Measurements from ENCODE around the gene TRAF4. TPM values are rescaled to one million over a fixed set of nuclear protein-coding genes. Genes with fewer than 3 reads are reported as not detected.

TRAF4 gene
- 5.3 TPM for total RNA-seq (2013)
- polyA plus RNA-seq = 10 to 100 TPM in 1 of 3 donors, 1 to 10 TPM in 1, under 1 TPM in 1; 0.33 to 38.0 (median 1.0) TPM
- 11.8 and 17.0 TPM in 2 replicates for polyA minus RNA-seq
- total RNA-seq = 11.2 to 59.6 (median 19.5) reads per million in 11 experiments

- Mint-ChIP-seq H3K36me3 (peaks cover 10 to 17% of the 10 kb centered on the region in 2 donors), H3K27ac (peak within 1 kb of the TSS in 5 of 7 donors; percentile 8 to 81 (median 69)), H3K4me1 (peaks cover 35% of the 10 kb centered on the region), H3K27me3 (ENCODE audit: low read depth in 3 of 3) (peaks cover 8 to 34% (median 32%) of the 10 kb centered on the region in 3 donors), H3K9me3 (peaks cover 0 to 8% (median 0%) of the 10 kb centered on the region in 7 donors), H3K4me3 (peak within 1 kb of the TSS; percentile 77 to 84)
- H2AFZ ChIP-seq (ENCODE audit: insufficient read depth, low read depth, low read length, poor library complexity, severe bottlenecking) = peak within 1 kb of the TSS; percentile 89
- DNase-seq = peak; percentile 63 to 70 (median 68)
- under 1% methylated on average over 64 of the region's 70 CpGs for WGBS (ENCODE audit: insufficient coverage)
- H4K20me1 ChIP-seq (ENCODE audit: insufficient read depth, low read length) = peaks cover 13% of the 10 kb centered on the region
- peak within 1 kb of the TSS; percentile 90 for H3K4me2 ChIP-seq (replicated peaks; ENCODE audit: extremely low read depth, low read length, poor library complexity, severe bottlenecking)
- no peaks in the 10 kb centered on the region for H3K9me3 ChIP-seq (replicated peaks in 1 of 2; ENCODE audit: control insufficient read depth in 1 of 2, insufficient read depth in 1 of 2, low read length in 2 of 2)
- H3K4me3 ChIP-seq (replicated peaks in 1 of 3; ENCODE audit: low read depth in 2 of 3, low read length in 3 of 3) = peak within 1 kb of the TSS; percentile 49 to 82 (median 69)
- peak within 1 kb of the TSS; percentile 59 for H3K9ac ChIP-seq (ENCODE audit: insufficient read depth, low read length, poor library complexity, severe bottlenecking)
- peaks cover 49 to 51% of the 10 kb centered on the region in 2 donors for H3K4me1 ChIP-seq (ENCODE audit: control insufficient read depth in 1 of 2, insufficient read depth in 2 of 2, low read length in 2 of 2)
- intact Hi-C loops (cut with micrococcal nuclease) = loop anchor here (2.0 to 10.0 kb wide), 3 partner anchors 15 to 211 kb away; partner anchors contain the start of genes NEK8 (in 1 of the 2), PHF12 (in 1 of the 2) and TLCD1 (in 1 of the 2)
- no peaks in the 10 kb centered on the region for H3K36me3 ChIP-seq (replicated peaks in 1 of 2; ENCODE audit: control insufficient read depth in 1 of 2, insufficient read depth in 2 of 2, low read length in 2 of 2)
- peaks cover 4 to 15% of the 10 kb centered on the region in 2 donors for H3K27me3 ChIP-seq (ENCODE audit: control insufficient read depth in 2 of 2, insufficient read depth in 2 of 2, low read length in 2 of 2)
- no peaks in the 10 kb centered on the region for H3K79me2 ChIP-seq (ENCODE audit: insufficient read depth, low read length)
- H3K27ac ChIP-seq (ENCODE audit: low read depth in 1 of 2, low read length in 2 of 2) = peak within 1 kb of the TSS in 1 of 2 donors; percentile 58
- peak; percentile 7 for TF ChIP-seq CTCF (IDR thresholded peaks at IDR 0.05)
These were observed at the start of gene TRAF4 for GRCh38 chr17:28743243-28744103. Gene TRAF4 (plus strand): TSS chr17:28744011. CDS start chr17:28744113, 102 bp downstream.

- Histone ChIP-seq H3K27me3 (ENCODE audit: control insufficient read depth in 2 of 2, insufficient read depth in 2 of 2, low read length in 2 of 2) (no peaks in the 10 kb centered on the region), H3K27ac (ENCODE audit: low read depth in 1 of 2, low read length in 2 of 2) (no peak overlapping the region), H3K4me3 (replicated peaks in 1 of 3; ENCODE audit: low read depth in 2 of 3, low read length in 3 of 3) (no peak overlapping the region), H3K36me3 (replicated peaks in 1 of 2; ENCODE audit: control insufficient read depth in 1 of 2, insufficient read depth in 2 of 2, low read length in 2 of 2) (peaks cover 99 to 100% of the 10 kb centered on the region in 2 donors), H2AFZ (ENCODE audit: insufficient read depth, low read depth, low read length, poor library complexity, severe bottlenecking) (no peak overlapping the region), H3K9ac (ENCODE audit: insufficient read depth, low read length, poor library complexity, severe bottlenecking) (no peak overlapping the region), H3K79me2 (ENCODE audit: insufficient read depth, low read length) (no peaks in the 10 kb centered on the region), H3K9me3 (replicated peaks in 1 of 2; ENCODE audit: control insufficient read depth in 1 of 2, insufficient read depth in 1 of 2, low read length in 2 of 2) (no peaks in the 10 kb centered on the region), H3K4me1 (ENCODE audit: control insufficient read depth in 1 of 2, insufficient read depth in 2 of 2, low read length in 2 of 2) (no peaks in the 10 kb centered on the region), H4K20me1 (ENCODE audit: insufficient read depth, low read length) (peaks cover 19% of the 10 kb centered on the region), H3K4me2 (replicated peaks; ENCODE audit: extremely low read depth, low read length, poor library complexity, severe bottlenecking) (no peak overlapping the region)
- H3K27me3 Mint-ChIP-seq (ENCODE audit: low read depth in 3 of 3) = peaks cover 0 to 2% (median 0%) of the 10 kb centered on the region in 3 donors
- no peak overlapping the region for H3K4me3 Mint-ChIP-seq
- intact Hi-C loops (cut with micrococcal nuclease) = no loop called here
- H3K27ac Mint-ChIP-seq = peak overlapping the region in 4 of 7 donors; percentile 7 to 57 (median 31)
- DNase-seq = no peak
- no peaks in the 10 kb centered on the region for H3K4me1 Mint-ChIP-seq
- TF ChIP-seq CTCF (IDR thresholded peaks at IDR 0.05) = no peak
- H3K36me3 Mint-ChIP-seq = peaks cover 98 to 100% of the 10 kb centered on the region in 2 donors
- WGBS (ENCODE audit: insufficient coverage) = 89% methylated on average over 6 of the region's 6 CpGs
- no peaks in the 10 kb centered on the region for H3K9me3 Mint-ChIP-seq
These were observed 45.4 kb upstream of the TRAF4 start for GRCh38 chr17:28698253-28698941.
